GM18951 (cell line): ENCODE results near the gene OCRL.

Experiments used
- POLR2A ChIP-seq: IDR thresholded peaks from 4 replicates; pipeline ENCODE4 v1.6.1; 2011; ENCODE audit warnings: mild to moderate bottlenecking; ENCODE audit not compliant: insufficient read length, insufficient read depth; ENCODE audit errors: extremely low read depth
- in situ Hi-C: fragments of 300-500 bp; cut with MboI; formaldehyde crosslinking; loops from one replicate; pipeline ENCODE4 v1.12.0; 2022; ENCODE audit warnings: low sequenced_read_pairs, mixed read lengths, inconsistent platforms; ENCODE audit not compliant: unreplicated experiment

Gene OCRL

DNA sequence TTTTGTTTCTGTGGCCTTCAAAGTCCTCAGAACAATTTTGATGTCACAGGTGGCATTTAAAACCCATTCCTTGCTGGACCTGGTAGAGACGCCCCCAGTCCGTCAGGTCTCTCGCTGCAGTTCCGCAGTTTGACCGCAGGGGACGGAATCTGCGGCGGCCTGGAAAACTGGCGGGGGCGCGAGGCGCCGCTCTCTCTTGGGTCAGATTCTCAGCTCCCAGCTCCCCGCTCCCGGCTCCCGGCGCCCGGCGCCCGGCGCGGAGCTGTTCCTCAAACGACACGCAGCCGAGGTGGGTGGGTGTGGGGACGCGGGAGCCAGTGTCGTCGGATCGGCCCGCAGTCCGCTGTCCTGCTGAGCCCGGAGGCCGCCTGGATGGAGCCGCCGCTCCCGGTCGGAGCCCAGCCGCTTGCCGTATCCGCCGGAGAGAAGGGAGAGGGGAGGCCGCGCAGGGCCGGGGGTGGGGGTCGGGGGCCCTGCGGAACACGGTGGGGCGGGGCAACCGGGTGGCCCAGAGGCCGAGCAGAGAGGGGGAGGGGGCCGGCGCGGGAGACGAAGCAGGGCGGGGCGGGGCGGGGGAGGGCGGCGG is at the start of gene OCRL:
OCRL (plus strand) TSS at position 192 of the 586 bp plus-strand sequence; CDS start at position 373, 181 bp downstream.
- in situ Hi-C loops: no loop called here

DNA sequence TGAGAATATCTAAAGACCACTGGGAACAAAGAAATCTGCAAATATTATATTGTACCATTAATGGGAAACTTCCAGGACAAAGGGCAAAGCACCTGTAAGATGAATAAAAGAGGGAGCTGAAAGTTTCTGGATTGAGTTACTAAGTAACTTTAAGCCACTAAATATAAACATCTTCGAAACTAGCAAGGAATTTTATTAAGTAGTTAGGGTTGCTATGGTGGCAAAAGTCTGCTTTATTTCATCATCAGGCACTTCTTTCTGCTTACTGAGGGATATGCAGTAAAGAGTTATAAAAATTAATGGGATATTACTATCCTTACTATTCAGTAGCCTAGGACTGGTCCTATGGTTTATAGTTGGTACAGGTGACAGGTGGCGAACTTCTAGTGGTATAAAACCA is 49.7 kb upstream of the OCRL start:
- TF ChIP-seq POLR2A: no peak
- in situ Hi-C loops: no loop called here

More for the DNA sequence above, at the start of gene OCRL:
- TF ChIP-seq POLR2A: peak; percentile 46

DNA sequence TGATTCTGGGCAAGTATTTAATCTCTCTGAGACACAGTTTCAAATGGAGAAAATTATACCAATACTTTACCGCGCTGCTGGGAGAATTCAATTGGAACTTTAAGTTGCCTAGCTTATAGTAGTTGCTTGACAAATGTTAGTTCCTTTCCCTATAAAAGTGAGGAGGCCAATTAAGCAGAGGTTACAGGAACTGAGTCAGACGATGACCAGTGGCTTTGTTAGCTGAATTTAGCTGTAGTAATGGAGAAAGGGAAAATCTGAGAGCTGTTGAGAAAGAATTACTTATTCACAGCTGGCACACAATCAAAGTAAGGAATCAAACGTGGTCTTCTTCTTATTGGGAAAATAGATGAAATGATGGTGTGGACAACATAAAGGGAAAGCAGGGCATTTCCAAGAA is 46.4 kb upstream of the OCRL start:
- no peak for TF ChIP-seq POLR2A
- in situ Hi-C loops: no loop called here

DNA sequence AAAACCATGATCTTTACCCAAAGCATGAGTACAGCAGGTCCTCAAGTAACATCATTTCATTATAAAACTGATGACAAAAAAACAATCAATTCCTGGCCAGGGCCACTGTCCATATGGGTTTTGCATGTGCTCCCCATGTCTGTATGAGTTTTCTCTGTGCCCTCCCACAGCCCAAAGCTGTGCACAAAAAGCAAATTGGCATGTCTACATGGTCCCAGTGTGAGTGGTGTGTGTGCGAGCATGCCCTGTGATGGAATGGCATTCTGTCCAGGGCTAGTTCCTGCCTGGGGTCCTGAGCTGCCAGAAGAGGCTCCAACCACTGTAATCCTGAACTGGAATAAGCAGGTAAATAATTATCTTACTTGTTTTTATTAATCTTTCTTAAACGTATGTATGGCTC is 45.2 kb upstream of the OCRL start:
- in situ Hi-C loops: no loop called here
- no peak for TF ChIP-seq POLR2A

DNA sequence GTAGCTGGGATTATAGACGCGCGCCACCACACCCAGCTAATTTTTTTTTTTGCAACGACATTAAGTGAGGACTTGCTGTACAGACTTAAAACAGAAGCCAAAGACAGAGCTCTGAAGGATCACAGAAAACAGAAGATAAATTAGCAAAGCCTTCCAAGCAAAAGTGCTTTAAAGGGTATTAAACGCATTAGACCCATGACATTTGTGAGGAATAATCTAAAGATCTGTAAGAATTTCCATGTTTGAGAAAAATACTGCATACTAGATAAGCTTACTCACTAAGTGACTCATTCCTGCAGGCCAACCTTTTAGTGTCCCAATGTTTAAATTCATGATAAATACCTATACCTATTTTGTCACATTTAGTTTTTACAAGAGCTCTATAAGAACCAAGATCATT is 44.2 kb upstream of the OCRL start:
- in situ Hi-C loops: no loop called here

DNA sequence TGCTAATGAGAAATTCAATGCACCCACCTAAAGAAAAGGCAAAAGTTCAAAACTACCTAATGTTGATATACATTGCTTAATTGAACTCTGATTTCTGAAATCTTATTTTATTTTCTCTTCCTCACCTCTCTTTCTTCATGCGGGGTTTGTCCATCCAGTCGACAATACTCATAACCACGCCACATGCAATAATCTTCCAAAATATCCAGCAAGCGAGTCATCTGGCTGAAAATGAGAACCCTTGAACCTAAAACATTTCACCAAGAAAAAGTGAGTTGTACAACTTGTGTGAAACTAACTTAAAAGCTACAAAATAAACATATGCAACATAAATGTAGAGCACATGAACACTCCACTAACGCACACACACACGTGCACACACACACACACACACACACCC is 43.4 kb upstream of the OCRL start:
- no peak for TF ChIP-seq POLR2A
- in situ Hi-C loops: no loop called here

More for the DNA sequence above, 44.2 kb upstream of the OCRL start:
- TF ChIP-seq POLR2A: no peak

DNA sequence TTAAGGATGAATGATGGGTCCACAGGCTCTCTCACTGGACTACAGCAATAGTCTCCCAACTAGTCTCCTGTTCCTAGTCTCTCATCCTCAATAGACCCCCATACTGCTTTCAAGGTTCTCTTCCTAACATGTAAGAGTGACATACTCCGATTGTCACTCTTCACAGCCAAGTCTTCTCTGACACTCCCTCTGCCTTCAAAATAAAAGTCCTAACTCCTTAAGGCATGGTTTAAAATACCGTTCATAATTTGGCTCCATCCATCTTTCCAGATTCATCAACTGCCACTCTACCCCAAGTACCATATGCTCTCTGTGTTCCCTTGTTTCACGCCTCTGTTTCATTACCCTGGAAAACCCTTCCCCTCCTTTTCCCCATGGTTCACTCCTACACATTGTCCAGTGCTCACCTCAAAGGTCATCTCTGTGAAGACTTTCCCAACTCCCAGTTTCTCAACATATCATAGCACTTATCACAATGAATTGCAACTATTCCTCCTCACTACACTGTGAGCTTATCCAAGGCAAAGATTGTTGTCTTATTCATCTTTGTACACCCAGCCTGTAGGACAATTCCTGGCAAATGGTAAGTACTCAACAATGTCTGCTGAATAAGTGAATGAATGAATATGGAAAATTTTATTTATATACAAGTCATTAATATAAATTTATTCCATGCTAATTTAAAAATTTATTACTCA is 42.8 kb upstream of the OCRL start:
- no peak for TF ChIP-seq POLR2A
- in situ Hi-C loops: no loop called here

DNA sequence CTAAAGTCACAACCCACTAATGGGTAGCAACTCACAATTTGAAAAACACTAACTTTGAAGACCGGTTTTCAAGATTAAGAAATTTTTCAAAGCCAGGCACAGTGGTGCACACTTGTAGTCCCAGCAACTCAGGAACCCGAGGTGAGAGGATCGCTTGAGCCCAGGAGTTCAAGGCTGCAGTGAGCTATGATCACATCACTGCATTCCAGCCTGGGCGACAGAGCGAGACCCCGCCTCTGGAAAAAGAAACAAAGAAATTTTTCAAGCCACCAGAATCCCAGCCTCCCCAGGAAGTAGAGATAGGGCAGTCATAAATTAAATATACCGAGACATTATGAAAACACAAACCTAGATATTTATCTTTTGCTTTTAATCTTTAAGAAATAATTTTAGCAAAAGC is 29.7 kb upstream of the OCRL start:
- no peak for TF ChIP-seq POLR2A
- in situ Hi-C loops: no loop called here

DNA sequence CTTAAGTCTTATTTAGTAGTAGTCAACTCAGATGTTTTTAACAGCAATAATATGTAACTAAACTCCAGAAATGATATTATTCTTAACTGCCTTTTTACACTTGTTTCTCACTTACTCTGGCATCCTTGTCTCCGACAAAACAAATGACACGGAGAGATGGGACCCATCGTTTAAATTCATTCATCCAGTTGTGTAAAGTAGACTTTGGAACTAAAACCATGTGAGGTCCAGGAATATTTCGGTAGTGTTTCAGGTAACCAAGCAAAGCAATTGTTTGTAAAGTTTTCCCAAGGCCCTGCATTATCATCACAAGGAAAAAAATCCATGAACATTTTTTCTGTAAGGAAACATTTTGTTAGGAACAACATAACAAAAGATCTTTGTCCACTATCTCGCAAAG is 28.4 kb upstream of the OCRL start:
- TF ChIP-seq POLR2A: no peak
- in situ Hi-C loops: no loop called here

DNA sequence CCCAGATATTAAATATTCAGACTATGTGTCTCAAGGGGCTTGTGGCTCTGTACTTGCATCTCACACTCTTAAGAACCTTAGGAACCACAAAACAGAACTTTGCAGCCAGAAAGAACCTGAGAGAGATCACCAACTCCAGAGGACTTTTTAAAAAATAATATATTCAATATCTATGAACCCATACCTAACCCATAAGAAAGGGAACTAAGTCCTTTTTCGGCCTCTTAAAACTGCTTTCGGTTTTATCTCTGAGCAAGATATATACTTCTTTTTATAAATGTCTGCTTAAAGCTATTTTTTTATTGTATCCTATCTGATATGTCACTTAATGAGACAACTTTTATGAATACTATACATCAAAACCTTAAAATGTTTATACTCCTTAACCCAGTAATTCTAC is 27.6 kb upstream of the OCRL start:
- no peak for TF ChIP-seq POLR2A
- in situ Hi-C loops: no loop called here

DNA sequence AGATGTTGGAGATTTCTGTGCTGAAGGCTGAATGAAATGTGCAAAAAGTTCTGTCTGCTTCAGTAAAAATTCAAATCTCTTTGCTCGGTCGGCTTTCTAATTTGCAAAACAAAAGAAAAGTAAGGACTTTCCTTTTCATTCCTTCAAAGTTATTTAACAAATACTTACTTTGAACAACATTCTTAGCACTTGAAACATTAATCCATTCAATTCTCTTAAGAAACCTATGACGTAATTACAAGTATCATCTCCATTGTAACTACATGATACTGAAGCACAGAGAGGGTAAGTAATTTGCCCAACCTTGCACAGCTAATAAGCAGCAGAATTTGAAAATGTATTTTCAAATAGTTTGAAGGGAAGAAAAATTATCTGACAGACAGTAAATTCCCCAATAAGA is 23.7 kb upstream of the OCRL start:
- in situ Hi-C loops: no loop called here
- no peak for TF ChIP-seq POLR2A

DNA sequence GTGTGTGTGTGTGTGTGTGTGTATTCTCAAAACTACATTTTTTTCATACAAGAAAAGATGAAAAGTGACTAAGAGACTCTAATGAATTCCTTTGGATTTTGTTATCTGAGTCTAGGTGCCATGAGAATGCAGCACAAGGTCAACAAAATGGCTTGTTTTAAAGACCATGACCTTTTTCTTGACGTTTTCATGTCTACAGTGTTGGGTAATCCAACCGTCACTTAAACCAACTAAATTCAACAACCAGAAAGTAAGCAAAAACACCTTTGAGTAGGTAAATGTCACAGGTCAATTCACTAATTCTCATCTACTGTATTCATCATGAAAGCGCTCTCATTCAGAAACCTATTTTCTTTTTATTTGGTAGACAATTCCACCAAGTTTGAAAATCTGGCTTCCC is 19.9 kb upstream of the OCRL start:
- no peak for TF ChIP-seq POLR2A
- in situ Hi-C loops: no loop called here

DNA sequence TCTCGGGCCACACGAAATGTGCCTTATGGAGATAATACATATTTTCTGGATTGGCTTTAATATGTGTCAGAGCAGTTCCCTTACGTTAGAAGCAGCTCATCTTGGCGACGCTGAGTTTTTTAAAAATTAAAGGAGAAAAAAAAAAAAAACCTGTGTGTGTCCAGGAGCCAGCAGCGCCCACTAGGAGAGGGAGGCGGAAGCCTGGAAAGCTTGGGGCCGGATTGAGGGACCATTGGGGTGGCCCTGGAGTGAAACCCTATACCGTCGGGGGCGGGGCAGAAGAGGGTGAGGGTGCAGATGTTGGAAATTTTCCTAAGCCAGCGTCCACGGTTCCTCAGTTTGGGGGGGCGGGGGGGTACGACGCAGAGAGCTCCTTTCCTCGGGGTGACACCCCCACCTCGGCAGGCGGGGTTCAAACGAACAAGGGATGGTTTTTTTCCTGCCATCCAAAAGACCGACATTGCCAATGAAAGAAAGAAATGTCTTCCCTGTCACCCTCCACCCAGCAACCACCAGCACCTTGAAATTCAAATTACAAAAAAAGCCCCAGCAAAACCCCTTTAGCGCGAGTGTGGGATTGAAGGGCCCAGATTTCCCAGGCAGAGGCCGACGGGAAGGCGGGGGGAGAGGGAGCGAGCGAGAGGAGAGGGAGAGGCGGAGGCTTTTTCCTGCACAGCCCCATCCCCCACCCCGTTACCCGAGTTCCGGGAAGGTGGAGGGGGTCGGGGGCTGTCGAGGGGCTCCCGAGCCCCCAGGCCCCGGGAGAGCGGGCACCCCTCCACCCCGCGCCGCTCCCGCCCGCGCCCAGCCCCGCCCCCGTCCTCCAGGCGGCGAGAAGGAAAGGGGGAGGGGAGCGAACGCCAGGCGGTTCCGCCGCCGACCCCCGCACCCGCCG is 17.6 kb upstream of the OCRL start:
- in situ Hi-C loops: no loop called here
- no peak for TF ChIP-seq POLR2A
